C4-2B (cell line): ENCODE data around the gene GSTM3.

Experiments used
- CTCF ChIP-seq: fragments of 450-650 bp; conservative IDR thresholded peaks from 2 replicates; pipeline ENCODE4 v1.5.1; 2017; ENCODE audit warnings: mild to moderate bottlenecking
- ZFX ChIP-seq: fragments of 450-650 bp; IDR thresholded peaks from 2 replicates; pipeline ENCODE4 v1.6.1; 2017

GRCh38 chr1:109712321-109712864 lies 28.4 kb downstream of the GSTM3 start:
- TF ChIP-seq CTCF (no peak), ZFX (no peak)
